ENCODE results near the gene FOCAD.
A peak's percentile ranks its signal among the peaks of the same experiment; 100 is the strongest.

FOCAD gene

DNA sequence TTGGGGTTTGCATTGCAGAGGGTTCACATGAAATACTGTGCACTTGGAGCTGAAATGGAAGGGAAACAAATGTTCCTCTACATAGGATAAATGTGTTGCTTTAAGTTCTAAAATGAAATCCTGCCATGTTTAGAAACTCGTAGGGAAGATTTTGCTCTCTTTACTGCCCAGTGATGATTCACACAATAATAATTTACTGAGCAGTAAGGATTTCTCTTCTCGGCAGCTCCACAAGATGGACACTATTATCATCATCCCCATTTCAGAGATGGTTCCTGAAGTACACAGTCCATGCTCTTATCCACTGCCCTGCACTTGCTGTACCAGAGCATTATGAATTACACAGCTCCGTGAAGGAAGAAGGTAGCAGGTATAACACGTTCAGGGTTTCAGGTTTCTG is 343.2 kb downstream of the FOCAD start:
- DNase-seq = no peak

DNA sequence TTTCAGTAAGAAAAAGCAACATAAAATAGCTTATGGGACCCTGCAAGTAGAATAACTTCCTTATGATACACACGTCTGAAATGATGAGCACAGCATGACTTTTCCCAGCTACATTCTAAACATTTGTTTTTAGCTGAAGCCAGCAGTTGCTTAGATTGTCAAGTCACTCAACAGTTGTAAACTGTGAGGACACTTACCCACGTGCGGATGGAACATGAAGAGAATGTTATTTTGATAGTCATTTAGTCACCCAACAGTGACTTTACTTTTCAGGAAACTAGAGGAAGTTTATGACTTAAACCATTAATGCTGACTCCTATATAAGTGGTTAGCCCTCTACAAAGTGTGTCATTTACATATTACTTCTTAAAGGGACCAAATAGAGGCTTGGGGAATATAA is 344.4 kb downstream of the FOCAD start:
- DNase-seq = no peak

DNA sequence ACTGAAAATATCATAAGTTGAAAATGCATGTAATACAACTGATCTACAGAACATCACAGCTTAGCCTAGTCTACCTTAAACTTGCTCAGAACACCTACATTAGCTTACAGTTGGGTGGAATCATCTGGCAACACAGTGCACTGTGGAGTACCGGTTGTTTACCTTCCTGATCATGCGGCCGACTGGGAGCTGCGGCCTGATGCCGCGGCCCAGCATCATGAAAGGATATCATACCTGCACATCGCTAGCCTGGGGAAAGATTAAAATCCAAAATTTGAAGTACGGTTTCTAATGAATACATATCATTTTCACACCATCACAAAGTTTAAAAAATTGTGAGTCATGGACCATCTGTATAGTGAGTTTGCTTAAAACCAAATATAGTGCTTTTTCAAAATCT is 345.6 kb downstream of the FOCAD start:
- no peak for DNase-seq

DNA sequence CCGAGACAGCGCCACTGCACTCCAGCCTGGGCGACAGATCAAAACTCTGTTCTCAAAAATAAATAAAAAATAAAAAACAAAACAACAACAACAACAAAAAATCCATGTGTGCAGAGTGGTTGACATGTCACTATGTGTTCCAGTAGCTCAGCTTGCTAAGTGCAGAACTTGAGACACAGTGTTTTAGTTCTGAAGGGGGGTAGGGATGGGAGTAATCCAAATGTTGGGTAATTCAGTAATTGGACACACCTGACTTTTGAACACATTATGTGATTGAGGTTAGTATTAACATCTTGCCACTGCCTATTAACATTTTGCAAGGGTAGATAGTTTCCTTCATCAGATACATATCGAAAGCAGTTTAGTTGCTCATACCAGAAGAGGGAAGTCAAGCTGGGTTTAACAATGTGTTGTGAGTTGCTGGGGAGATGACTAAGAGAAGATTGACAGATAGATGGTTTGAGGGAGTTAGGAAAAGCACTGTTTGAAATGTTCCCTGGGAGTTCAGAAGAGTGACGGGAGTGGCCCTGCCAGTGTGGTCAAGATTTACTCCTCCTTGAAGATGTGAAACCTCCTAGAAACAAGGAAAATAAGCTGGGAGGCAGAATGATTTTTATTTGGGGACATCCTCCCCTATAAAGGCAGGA is 346.5 kb downstream of the FOCAD start:
- peak in 1 of 2 experiments; percentile 56 for DNase-seq

DNA sequence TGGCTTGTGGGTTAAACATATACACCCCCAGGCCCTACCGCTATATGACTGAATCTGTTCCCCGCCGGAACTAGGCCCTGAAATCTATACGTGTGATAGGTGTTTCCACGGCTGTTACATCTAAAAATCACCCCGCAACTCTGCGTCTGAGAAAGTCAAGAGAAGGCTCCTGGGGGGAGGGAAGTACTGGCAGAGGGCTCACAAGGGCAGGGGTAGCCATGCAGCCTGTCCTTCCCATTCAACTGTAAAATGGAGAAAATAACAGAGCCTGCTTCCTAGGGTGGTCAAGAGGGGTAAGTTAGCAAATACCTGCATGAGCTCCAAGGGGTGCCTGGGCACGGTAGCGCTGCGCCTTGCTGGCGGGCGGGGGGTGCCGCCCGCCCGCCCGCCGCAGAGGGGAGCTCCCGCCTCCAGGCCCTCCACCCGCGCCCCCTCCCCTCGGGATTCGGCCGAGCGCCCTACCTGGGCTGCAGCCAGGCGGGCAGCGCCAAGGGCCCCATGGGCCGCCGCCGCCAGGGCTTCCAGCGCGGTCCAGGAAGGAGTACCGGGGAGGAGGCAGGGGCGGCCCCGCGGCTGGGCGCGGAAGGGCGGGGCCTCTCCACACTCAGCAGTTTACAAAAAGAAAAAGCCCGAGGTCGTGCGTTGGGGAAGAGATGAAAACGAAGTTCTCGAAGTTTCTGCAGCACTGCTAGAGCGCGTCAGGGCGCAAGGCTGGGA is 347.2 kb downstream of the FOCAD start, which contains the start of gene HACD4:
HACD4 (minus strand) TSS at position 550 of the 717 bp plus-strand sequence; CDS start at position 500, 50 bp downstream.
- peak; percentile 69 to 77 for DNase-seq

DNA sequence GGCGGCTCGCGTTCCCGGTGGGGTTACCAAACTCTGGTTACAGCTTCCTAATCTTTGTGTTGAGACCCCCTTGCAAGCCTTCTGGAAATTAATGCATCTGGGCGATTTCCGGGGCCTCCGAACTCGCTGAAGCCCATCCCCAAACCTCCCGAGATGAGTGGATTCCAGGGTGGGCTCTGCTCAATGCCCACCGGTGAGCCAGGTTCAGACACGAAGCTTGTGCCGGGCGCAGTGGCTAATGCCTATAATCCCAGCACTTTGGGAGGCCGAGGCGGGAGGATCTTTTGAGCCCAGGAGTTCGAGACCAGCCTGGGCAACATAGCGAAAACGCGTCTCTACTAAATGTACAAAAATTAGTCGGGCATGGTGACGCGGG is 347.7 kb downstream of the FOCAD start:
- no peak for DNase-seq

DNA sequence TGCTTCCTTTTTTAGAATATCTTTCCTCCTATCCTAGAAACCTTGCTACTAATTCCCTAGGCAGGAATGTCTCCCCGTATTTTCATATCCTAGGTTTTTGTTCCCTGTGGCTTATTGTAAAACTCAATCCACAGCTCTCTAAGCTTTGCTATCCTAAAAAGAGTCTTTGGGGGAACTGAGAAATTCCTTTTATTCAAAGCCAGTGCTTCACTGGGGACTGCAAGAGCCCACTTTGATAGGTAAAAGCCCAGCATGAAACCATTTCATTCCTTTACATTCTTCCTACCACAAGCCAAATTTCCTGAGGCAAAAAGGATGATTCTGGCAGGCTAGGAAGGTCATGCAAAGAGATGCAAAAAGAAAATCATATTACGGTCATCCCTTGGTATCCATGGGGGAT is 353.2 kb downstream of the FOCAD start:
- no peak for DNase-seq

DNA sequence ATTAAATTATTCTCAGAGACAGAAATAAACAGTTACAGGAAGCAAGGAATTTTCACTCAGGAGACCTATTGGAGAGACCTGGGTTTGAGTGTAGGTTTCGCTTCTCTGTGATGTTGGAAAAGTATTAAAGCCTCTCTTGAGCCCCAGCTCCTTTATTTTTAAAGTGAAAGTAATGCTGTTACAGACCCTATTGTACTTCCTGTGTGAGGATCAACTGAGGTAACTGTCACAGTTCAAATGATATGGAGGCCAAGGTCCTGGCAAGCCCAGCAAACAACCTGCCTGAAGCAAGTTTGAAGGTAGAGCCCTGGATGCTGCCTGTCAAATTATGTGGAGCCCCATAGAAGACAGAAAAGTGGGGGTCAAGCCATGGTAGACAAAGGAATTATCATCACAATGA is 355.2 kb downstream of the FOCAD start:
- DNase-seq = no peak

DNA sequence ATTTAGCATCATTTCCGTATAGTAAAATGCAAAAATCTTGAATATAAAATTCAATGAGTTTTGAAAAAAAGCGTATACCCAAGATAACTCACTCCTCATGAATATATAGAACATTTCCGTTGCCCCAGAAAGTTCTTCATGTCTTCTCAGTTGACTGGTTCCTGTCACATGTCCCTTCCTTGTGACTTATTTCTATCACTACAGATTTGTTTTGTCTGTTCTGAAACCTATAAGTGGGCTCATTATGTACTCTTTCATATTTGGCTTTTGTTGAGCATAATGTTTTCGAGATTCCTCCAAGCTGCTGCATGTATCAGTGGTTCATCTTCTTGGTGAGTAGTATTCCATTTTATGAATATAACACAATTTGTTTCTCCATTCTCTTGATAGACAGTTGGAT is 358.4 kb downstream of the FOCAD start:
- no peak for DNase-seq

DNA sequence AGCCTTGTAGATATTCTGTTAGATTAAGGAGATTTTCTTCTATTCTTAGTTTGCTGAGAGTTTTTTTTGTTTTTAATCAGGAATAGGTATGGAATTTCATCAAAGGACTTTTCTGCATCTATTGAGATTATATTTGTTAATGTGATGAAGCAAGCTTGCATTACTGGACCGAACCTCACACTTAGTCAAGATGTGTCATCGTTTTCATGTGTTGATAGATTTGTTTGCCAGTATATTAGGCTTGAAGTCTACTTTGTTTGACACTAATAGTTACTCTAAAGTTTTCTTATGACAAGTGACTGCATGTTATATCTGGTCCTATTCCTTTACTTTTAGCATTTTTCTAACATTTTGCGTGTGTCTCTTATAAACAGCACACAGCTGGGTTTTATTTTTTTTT is 359.8 kb downstream of the FOCAD start:
- no peak for DNase-seq

Measured in activated T-cell treated with anti-CD3 and anti-CD28 coated beads, Interleukin-2, amount 50 U/mL, for 48 hours (primary cell).